Naive B cell (primary cell): Measurements from ENCODE around the gene ZNF728. TPM values are rescaled to one million over a fixed set of nuclear protein-coding genes. Genes with fewer than 3 reads are reported as not detected.

Source experiments
- polyA plus RNA-seq, 6 donors: library from polyadenylated mRNA; unstranded; fragments of 300-500 nt; fragmentation: Illumina TruSeq; gene quantifications; one replicate each; pipeline ENCODE4 v1.2.3, GENCODE V29; 2021; ENCODE audit warnings: low read depth in 6 of 6

Gene ZNF728
- polyA plus RNA-seq, 6 donors from 2014 or later: not detected

Other genes with a start within 250 kb of the ZNF728 start
- gene ZNF99, start 219.0 kb downstream of the ZNF728 start, polyA plus RNA-seq: under 1 TPM in 4 of 6 donors, not detected in 2; 0.14 to 0.37 (median 0.20) TPM
- gene ZNF723, start 170.9 kb downstream of the ZNF728 start, polyA plus RNA-seq: under 1 TPM in 1 of 6 donors, not detected in 5; 0.26 TPM
- 1 to 10 TPM in 2 of 6 donors, under 1 TPM in 3, not detected in 1; 0.12 to 1.9 (median 0.86) TPM for gene ZNF730, start 113.8 kb upstream of the ZNF728 start, polyA plus RNA-seq
- 1 to 10 TPM in 5 of 6 donors, not detected in 1; 2.8 to 6.1 (median 6.0) TPM for gene ZNF724, start 247.2 kb upstream of the ZNF728 start, polyA plus RNA-seq